ENCODE data around the gene SZT2.
A peak's percentile ranks its signal among the peaks of the same experiment; 100 is the strongest.
"Not testable (repeated sequence)": the region's sequence is repeated elsewhere in the genome, so short reads cannot be mapped to it uniquely, and the experiment has no call there.

The SZT2 gene

GRCh38 chr1:43453442-43454269 is 64.0 kb downstream of the SZT2 start, which contains the start of gene HYI:
TSS of gene HYI (minus strand) at chr1:43453931. CDS start at chr1:43453793, 138 bp downstream.
- DNase-seq (ENCODE audit: low spot score) = peak; percentile 73

GRCh38 chr1:43454270-43455011 is 64.7 kb downstream of the SZT2 start:
- peak; percentile 64 for DNase-seq (ENCODE audit: low spot score)

DNA sequence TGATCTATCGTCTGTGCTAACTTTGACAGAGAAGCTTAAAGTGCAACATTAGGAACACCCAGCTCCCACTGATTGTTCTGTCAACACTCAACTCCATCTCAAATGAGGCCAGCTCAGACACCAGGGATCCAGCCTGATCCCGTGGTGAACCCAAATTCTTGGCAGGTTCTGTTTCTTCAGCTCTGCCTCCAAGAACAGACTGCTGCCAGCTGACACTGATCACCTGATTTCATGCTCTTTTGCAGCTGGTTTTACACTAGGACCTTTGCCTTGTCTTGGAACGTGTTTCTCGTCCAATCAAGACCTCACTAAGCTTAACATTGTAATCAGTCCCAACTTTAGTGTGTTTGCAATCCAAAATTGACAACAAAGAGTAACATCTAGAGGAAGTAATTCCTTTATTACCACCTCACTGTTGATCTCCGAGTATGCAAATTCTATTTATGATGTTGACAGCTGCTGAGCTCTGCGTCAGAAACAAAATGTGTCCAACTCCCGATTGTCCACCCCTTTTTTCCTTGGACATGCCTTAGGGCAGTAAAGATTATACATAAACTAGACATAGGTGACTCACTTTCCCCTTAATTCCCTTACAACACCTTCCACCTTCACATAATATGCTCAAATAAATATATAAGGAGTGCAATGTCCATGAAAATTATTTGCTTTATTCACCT is 65.7 kb downstream of the SZT2 start:
- DNase-seq (ENCODE audit: low spot score) = no peak

DNA sequence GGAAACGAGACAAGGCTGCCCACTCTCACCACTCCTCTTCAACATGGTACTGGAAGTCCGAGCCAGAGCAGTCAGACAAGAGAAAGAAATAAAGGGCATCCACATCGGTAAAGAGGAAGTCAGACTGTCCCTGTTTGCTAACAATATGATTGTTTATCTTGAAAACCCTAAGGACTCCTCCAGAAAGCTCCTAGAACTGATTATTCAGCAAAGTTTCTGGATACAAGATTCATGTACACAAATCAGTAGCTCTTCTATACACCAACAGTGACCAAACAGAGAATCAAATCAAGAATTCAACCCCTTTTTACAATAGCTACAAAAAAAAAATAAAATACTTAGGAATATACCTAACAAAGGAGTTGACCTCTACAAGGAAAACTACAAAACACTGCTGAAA is 68.7 kb downstream of the SZT2 start:
- DNase-seq (ENCODE audit: low spot score) = not testable (repeated sequence)

DNA sequence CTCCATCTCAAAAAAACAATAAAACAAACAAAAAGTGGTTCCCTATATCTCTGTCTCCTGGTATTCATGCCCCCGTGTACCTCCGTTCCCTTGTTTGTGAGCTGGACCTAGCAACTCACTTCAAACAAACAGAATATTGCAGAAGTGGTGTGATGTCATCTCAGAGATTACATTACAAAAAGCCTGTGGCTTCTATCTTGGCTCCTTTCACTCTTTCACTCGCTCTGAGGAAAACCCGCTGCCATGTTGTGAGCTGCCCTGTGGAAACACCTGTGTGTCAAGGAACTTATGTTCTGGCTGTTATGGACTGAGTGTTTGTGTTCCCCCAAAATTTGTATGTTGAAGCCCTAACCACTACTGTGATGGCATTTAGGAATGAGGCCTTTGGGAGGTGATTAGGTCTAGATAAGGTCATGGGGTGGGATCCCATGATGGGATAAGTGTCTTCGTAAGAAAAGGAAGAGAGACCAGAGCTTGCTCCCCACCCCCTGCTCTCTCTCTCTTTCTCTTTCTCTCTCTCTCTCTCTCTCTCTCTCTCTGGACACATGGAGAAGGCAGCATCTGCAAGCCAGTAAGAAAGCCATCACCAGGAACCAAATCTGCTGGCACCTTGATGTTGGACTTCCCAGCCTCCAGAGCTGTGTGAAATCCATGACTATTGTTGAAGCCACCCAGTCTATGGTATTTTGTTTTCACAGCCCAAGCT is 71.4 kb downstream of the SZT2 start:
- DNase-seq (ENCODE audit: low spot score) = no peak

- no peak for DNase-seq (ENCODE audit: low spot score)
Measured at GRCh38 chr1:43463479-43463878, 73.8 kb downstream of the SZT2 start.

GRCh38 chr1:43464681-43465504 is 75.2 kb downstream of the SZT2 start:
- DNase-seq (ENCODE audit: low spot score) = no peak

- no peak for DNase-seq (ENCODE audit: low spot score)
Measured at GRCh38 chr1:43465505-43466067, 75.9 kb downstream of the SZT2 start.

DNA sequence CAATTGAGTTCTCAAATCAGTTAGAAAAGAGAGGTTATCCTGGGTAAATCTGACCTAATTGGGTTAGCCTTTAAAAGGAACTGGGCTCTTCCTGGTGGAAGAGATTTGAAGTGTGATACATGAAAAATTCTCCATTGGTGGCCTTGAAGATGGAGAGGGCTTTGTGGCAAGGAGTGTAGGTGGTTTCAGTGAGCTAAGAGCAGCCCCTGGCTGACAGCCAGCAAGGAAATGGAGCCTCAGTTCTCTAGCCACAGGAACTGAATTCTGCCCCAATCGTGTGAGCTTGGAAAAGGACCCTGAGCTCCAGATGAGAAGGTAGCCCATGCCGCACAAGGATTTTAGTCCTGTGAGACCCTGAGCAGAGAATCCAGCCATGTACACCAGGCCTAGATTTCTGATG is 76.7 kb downstream of the SZT2 start:
- peak; percentile 36 for DNase-seq (ENCODE audit: low spot score)

DNA sequence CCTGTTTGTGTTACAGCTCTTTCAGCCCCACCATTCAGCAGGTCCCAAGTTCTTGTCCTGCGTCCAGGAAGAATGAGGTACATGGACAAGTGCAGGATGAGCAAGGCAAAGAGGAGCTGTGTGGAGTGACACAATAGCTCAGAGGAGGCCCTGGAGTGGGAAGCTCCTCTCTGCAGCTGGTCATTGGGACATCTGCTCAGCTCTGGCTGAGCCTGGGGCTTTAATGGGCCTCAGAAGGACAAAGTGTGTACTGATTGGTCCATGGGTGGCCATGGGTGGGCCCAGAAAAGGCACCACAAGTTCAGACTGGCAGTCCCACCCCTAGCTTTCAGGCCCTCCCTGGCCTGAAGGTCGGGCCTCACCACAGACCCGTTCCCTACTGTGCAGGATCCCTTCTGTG is 78.7 kb downstream of the SZT2 start:
- no peak for DNase-seq (ENCODE audit: low spot score)

DNA sequence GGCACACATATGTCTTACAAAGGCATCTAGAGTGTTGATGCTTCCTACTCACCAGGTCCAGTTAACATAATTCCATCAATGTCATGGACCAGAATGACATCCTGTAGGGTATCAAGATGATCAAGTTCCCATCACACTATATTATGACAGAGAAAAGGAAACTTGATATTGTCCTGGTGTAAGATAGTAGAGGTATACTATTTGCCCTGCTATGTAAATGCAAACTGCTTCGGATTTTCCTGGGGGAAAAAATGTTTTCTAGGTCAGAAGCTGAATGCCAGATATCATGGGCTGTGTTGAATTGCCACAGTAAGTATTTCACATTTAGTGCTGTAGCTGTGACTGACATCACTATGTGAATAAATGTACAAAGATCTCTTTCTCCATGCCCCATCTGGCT is 80.2 kb downstream of the SZT2 start:
- no peak for DNase-seq (ENCODE audit: low spot score)

GRCh38 chr1:43472087-43472462 is 82.4 kb downstream of the SZT2 start:
- DNase-seq (ENCODE audit: low spot score) = no peak

DNA sequence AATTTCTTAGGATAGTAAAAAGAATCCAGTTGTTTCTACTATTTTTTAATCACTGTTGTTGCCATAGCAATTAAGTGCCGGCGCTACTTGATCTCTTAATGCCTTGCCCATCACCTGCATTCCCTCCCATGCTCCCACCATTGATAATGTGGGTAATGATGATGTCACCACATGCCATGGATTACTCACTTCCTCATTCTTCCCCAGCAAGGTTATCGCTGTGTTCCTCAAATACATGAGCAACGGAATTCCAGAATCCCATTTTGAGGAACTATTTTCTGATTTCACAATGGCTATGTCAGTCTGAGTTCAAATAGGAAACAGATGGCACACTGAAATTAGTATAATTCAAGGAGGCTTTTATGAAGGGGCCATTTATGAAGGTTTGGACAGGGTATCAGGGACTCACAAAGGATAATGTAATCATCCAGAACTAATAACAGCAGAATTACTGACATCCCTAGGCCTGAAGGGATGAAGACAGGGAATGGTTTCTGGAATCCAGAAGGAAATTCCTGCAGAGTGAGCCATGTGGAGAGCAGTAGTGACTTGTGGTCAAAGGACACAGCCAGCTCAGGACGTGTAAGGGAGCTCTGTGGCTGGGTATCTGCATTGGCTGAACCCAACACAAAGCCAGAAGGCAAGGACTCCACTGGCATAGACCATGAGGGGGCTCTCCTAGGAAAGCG is 82.9 kb downstream of the SZT2 start:
- not testable (repeated sequence) for DNase-seq (ENCODE audit: low spot score)

- no peak for DNase-seq (ENCODE audit: low spot score)
Measured at GRCh38 chr1:43473463-43473862, 83.8 kb downstream of the SZT2 start.

- DNase-seq (ENCODE audit: low spot score) = not testable (repeated sequence)
Measured at GRCh38 chr1:43475611-43476401, 86.1 kb downstream of the SZT2 start.

- no peak for DNase-seq (ENCODE audit: low spot score)
Measured at GRCh38 chr1:43477716-43478115, 88.0 kb downstream of the SZT2 start.

DNA sequence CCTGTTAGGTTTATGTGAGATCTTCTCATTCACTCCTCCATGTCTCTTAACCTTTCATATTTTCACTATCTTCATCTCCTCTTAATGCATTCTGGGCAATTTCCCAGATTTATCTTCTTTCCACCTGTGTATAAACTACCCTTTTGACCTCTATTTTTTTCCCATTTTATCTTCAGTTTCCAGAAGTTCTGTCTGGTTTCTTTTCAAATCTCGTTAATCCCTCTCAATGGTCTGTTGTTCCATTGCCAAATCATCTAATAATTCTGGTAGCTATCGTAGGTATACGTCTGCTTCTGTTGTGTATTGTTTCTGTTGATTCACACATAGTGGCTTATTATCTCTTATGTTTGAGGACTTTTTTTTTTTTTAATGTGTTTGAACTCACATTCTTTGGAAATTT is 89.7 kb downstream of the SZT2 start:
- no peak for DNase-seq (ENCODE audit: low spot score)

DNA sequence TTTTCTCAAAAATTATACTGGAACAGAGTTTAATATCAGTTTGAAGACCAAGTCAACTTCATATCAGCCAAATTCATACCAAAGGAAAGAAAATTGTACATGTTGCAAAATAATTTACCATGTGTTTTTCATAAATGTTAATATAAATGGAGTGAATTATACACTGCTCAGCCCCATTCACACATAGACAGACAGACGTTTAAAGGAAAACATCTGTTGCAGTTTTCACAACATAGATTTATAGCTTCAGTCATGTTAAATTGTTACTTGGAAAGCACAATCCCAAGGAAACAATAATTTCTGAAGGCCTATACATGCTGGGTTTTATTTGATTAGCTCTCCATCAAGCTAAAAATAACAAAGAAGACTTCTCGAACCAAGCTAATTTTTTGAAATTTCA is 91.8 kb downstream of the SZT2 start:
- DNase-seq (ENCODE audit: low spot score) = no peak

DNA sequence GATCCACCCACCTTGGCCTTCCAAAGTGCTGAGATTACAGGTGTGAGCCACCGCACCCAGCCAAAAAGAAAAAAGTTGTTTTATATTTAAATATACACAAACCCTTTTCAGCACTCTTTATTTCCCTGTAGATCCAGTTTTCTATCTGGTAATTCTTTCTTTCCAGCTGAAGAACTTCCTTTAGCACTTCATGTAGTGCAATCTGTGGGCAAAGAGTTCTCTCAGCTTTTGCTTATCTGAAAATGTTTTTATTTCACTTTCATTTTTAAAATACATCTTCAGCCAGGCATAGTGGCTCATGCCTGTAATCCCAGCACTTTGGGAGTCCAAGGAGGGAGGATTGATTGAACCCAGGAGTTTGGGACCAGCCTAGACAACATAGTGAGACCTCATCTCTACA is 92.5 kb downstream of the SZT2 start:
- DNase-seq (ENCODE audit: low spot score) = no peak

All from SK-N-DZ (cell line).